Eye (tissue), 1 donor: ENCODE data around the gene LBX2.

Experiments used
- DNase-seq: peaks from one replicate; pipeline ENCODE4 v3.0.0-alpha.2; 2015

LBX2 gene

GRCh38 chr2:74450570-74451190 lies 48.7 kb downstream of the LBX2 start:
- no peak for DNase-seq

- no peak for DNase-seq
These were observed 50.6 kb downstream of the LBX2 start for GRCh38 chr2:74448771-74449170.
